AG04450 (cell line): ENCODE data around the gene WDR7. TPM values are rescaled to one million over a fixed set of nuclear protein-coding genes. Genes with fewer than 3 reads are reported as not detected.

Experiments
- CTCF ChIA-PET: fragments of 300-600, 350-600 bp; formaldehyde crosslinking; extraction: SDS; loops from one replicate; lab custom pipeline; 2022; ENCODE audit warnings: antibody characterized with exemption, inconsistent platforms; lab: Charles Lee
- POLR2A ChIA-PET: fragments of 350-600 bp; formaldehyde crosslinking; extraction: SDS; loops from one replicate; lab custom pipeline; 2021; ENCODE audit warnings: antibody characterized with exemption, inconsistent platforms; lab: Yijun Ruan, JAX
- DNase-seq: peaks from one replicate; pipeline ENCODE4 v3.0.0-alpha.2; 2011; ENCODE audit warnings: low read depth, low spot score
- H3K27ac ChIP-seq: one replicate; pipeline ENCODE4 v1.5.1; 2012; ENCODE audit warnings: low read depth, low read length, control low read depth
- H3K27me3 ChIP-seq: one replicate; pipeline ENCODE4 v1.6.0; 2012; ENCODE audit warnings: low read length; ENCODE audit not compliant: control insufficient read depth, insufficient read depth
- H3K4me3 ChIP-seq: 2 replicates; pipeline ENCODE4 v1.5.1; 2011; ENCODE audit warnings: mild to moderate bottlenecking, low read depth, low read length, control low read depth
- H3K9me3 ChIP-seq: 2 replicates; pipeline ENCODE4 v1.5.1; 2012; ENCODE audit warnings: low read length; ENCODE audit not compliant: control insufficient read depth, insufficient read depth
- polyA plus RNA-seq: library from polyadenylated mRNA; depleted of rRNA; stranded (reverse); fragments of >200 nt; gene quantifications from 2 replicates; pipeline ENCODE4 v1.2.3, GENCODE V29; 2011
- TF ChIP-seq, protein P1 (sequence below): IDR thresholded peaks from 2 replicates; pipeline ENCODE4 v1.5.1; 2011; ENCODE audit warnings: low read depth, low read length, control low read depth, inconsistent platforms

The WDR7 gene
- polyA plus RNA-seq, 1 experiment: 8.1 TPM

DNA sequence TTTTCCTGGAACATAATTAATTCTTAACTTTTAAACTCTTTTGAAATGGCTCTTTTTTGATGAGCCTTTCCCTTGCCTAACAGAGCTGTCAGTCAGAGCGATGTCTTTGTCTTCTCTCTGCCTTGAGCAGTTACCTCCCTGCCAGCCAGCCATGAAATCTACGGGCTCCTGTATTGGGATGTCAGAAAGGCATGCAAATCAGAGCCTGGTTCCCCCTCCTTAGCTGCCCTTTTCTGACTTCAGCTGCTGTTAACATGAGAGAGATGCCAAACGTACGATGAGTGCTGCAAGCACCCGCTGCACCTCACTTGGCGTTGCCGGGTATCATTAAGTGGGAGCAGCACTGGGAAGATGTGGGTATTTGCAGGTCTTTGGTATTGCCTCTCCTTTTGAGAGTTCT is 364.3 kb downstream of the WDR7 start:
- no peaks in the 10 kb centered on the region for H3K27me3 ChIP-seq
- no peak overlapping the region for H3K27ac ChIP-seq
- TF ChIP-seq, protein P1, sequence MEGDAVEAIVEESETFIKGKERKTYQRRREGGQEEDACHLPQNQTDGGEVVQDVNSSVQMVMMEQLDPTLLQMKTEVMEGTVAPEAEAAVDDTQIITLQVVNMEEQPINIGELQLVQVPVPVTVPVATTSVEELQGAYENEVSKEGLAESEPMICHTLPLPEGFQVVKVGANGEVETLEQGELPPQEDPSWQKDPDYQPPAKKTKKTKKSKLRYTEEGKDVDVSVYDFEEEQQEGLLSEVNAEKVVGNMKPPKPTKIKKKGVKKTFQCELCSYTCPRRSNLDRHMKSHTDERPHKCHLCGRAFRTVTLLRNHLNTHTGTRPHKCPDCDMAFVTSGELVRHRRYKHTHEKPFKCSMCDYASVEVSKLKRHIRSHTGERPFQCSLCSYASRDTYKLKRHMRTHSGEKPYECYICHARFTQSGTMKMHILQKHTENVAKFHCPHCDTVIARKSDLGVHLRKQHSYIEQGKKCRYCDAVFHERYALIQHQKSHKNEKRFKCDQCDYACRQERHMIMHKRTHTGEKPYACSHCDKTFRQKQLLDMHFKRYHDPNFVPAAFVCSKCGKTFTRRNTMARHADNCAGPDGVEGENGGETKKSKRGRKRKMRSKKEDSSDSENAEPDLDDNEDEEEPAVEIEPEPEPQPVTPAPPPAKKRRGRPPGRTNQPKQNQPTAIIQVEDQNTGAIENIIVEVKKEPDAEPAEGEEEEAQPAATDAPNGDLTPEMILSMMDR: no peak
- ChIA-PET CTCF (no interaction called here), POLR2A (no interaction called here)
- DNase-seq: no peak
- H3K9me3 ChIP-seq: no peaks in the 10 kb centered on the region
- H3K4me3 ChIP-seq: no peak overlapping the region

DNA sequence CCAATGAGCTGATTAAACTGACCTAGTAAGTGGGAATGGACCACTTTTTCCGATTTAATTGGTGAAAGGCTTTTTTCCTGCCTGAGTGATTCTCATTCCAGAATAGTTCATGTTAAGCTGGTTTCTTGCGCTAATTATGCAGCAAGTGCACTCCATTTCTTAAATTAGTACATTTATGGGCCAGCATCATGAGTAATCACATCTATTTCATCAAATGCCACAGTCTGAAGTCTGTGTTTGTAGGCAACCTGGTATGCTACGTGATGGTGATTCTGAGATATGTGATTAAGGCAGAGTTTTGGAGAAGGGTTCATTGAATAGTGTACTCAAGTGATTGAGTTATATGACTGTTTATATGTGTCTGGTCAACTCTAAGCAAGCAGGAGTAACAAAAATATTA is 367.7 kb downstream of the WDR7 start:
- DNase-seq: no peak
- ChIA-PET CTCF (interaction anchor here (0.6 kb wide), 1 partner anchor 269 kb away, joined by 3 read pairs; no protein-coding TSS in a partner anchor), POLR2A (no interaction called here)
- no peak overlapping the region for H3K4me3 ChIP-seq
- H3K27me3 ChIP-seq: no peaks in the 10 kb centered on the region
- no peaks in the 10 kb centered on the region for H3K9me3 ChIP-seq
- no peak overlapping the region for H3K27ac ChIP-seq
- TF ChIP-seq, protein P1: no peak

DNA sequence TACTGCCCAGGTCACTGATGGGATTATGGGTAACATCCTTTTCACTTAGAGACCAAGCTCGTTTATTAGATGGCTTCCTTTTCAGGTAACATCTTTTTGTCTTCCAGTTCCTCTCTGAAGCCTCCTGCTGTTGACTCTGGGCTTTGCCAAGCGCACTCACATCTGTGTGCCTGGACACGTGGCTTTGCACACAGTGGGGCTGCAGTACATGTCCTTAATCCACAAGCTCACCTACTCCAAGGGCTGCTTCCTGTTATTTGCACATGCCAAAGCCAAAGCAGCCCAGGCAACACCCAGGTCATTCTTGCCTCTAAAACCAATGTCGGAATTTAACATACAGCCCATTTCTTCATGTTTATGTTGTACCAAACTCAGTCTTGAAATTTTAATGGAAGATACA is 371.6 kb downstream of the WDR7 start:
- Histone ChIP-seq H3K4me3 (no peak overlapping the region), H3K27me3 (no peaks in the 10 kb centered on the region), H3K9me3 (peaks cover 3% of the 10 kb centered on the region; the same call in 1 of the 2 replicates), H3K27ac (no peak overlapping the region)
- no peak for DNase-seq
- TF ChIP-seq, protein P1: no peak
- POLR2A ChIA-PET: no interaction called here
- CTCF ChIA-PET: no interaction called here

DNA sequence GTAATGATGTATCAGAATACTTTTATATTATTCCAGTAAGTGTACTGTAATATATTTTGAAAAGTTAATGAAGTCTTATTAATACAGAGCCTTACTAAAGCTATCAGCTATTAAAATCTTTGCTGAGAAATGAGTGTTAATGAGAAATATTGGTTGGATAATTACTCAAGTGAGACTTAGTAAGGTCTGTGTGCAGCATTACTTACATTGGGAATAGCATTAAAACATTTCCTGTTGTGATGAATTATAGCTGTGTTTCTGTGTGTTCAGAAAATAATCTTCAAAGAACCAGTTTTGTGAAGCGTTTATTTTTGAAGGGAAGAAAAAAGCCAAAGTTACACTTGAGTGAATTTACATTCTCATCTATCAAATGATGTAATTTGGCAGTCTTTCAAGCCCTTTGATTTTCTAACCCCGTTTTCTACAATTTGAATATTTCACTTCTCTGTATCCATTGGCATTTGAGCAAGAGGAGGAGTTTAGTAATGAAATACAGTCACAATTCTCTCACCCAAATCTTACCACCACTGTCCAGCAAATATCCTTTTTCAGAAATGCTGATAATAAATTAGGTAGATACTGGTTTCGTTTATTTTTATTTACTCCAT is 372.2 kb downstream of the WDR7 start:
- peaks cover 3% of the 10 kb centered on the region; the same call in 1 of the 2 replicates for H3K9me3 ChIP-seq
- DNase-seq: no peak
- H3K27me3 ChIP-seq: no peaks in the 10 kb centered on the region
- CTCF ChIA-PET: no interaction called here
- POLR2A ChIA-PET: no interaction called here
- TF ChIP-seq, protein P1: no peak
- H3K27ac ChIP-seq: no peak overlapping the region
- H3K4me3 ChIP-seq: no peak overlapping the region

DNA sequence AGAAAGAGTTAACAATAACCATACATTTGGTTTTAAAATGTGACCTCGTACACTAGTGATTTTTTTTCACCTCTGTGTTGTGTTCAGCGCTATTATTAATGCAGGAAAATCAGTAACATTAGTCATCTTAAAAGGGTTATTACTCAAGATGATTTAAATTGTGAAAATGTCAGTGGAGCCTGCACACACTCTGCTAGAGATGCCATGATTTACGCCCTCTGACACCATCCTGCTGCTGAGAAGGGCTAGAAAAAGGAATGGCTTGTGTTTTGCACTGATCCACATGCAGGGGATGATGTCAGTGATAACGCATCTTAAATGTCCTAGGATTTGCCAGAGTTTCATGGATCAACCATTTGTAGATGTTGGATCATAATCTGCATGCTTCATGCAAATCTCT is 374.4 kb downstream of the WDR7 start:
- no peak for DNase-seq
- Histone ChIP-seq H3K9me3 (peaks cover 3% of the 10 kb centered on the region; the same call in 1 of the 2 replicates), H3K27ac (no peak overlapping the region), H3K27me3 (no peaks in the 10 kb centered on the region), H3K4me3 (no peak overlapping the region)
- TF ChIP-seq, protein P1: no peak
- ChIA-PET CTCF (no interaction called here), POLR2A (no interaction called here)
